Thymus (tissue), 11 donors: Measurements from ENCODE around the gene ESCO1. TPM values are rescaled to one million over a fixed set of nuclear protein-coding genes. Genes with fewer than 3 reads are reported as not detected.
A peak's percentile ranks its signal among the peaks of the same experiment; 100 is the strongest.

ENCODE experiments used
- DNase-seq, 9 donors: peaks; one replicate each; pipeline ENCODE4 v3.0.0-alpha.2; 2013; ENCODE audit warnings: low spot score in 9 of 9, low read depth in 6 of 9, missing footprints in 1 of 9
- H3K27ac ChIP-seq, 2 donors: one replicate each; pipeline ENCODE4 v1.5.1; 2013; ENCODE audit warnings: control low read depth in 1 of 2, low read depth in 1 of 2, low read length in 1 of 2, mild to moderate bottlenecking in 1 of 2, moderate library complexity in 1 of 2
- H3K27me3 ChIP-seq, 2 donors: one replicate each; pipeline ENCODE4 v1.5.1; 2013; ENCODE audit warnings: low read length in 1 of 2; ENCODE audit not compliant: control insufficient read depth in 2 of 2, insufficient read depth in 1 of 2
- H3K36me3 ChIP-seq, 2 donors: one replicate each; pipeline ENCODE4 v1.5.1; 2013; ENCODE audit warnings: low read length in 1 of 2, mild to moderate bottlenecking in 1 of 2, moderate library complexity in 1 of 2; ENCODE audit not compliant: control insufficient read depth in 2 of 2, insufficient read depth in 2 of 2
- H3K4me1 ChIP-seq, 2 donors: one replicate each; pipeline ENCODE4 v1.5.1; 2013; ENCODE audit warnings: low read length in 2 of 2; ENCODE audit not compliant: control insufficient read depth in 2 of 2, insufficient read depth in 2 of 2
- H3K4me3 ChIP-seq, 2 donors: one replicate each; pipeline ENCODE4 v1.5.1; 2013; ENCODE audit warnings: low read length in 2 of 2, control low read depth in 1 of 2, mild to moderate bottlenecking in 1 of 2
- H3K9me3 ChIP-seq, 2 donors: one replicate each; pipeline ENCODE4 v1.5.1; 2013; ENCODE audit warnings: low read length in 1 of 2, mild to moderate bottlenecking in 1 of 2; ENCODE audit not compliant: control insufficient read depth in 2 of 2, insufficient read depth in 1 of 2
- WGBS: extraction: QIAGEN DNeasy Blood & Tissue Kit; methylation state at CpG from one replicate; pipeline ENCODE4 v1.1.7; 2013; 5-methylcytosine and 5-hydroxymethylcytosine counted together
- polyA plus RNA-seq: library from polyadenylated mRNA; stranded (reverse); fragments of 200-250 nt; gene quantifications from one replicate; pipeline ENCODE4 v1.2.3, GENCODE V29; 2013
- total RNA-seq: library from RNA; stranded (reverse); fragments of 120-200 nt; gene quantifications from one replicate; pipeline ENCODE4 v1.2.4, GENCODE V29; 2013
- donor health status: healthy.

ESCO1 gene
- total and polyA plus RNA-seq, 2 donors: 28.5 to 31.0 TPM

DNA sequence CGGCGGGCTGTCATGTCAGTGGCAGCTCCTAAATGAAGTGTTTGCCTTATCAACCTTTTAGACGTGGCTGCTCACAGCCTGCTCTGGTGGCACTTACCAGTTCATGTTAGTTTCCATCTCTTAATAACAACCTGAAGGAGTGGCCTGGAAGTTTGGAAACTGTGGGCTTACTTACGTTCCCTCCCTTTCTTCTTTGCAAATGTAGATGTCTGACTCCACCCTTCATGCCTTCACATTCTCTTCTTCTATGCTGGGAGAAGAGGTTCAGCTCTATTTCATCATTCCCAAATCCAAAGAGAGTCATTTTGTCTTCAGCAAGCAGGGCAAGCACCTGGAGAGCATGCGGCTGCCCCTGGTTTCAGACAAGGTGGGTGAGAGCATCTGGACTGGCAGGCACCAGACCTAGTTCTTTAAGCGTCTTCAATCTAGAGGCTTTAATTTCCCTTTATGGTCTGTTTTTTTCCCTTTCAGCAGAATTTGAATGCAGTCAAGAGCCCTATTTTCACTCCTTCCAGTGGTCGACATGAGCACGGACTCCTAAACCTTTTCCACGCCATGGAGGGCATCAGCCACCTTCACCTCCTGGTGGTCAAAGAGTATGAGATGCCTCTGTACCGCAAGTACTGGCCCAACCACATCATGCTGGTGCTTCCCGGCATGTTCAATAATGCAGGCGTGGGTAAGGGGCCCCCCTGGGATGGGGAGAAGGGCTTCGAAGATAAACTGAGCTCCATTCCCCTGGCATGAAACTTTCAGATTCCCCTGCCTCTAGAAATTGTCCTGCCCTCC is 92.4 kb downstream of the ESCO1 start:
- Histone ChIP-seq H3K4me1 (no peaks in the 10 kb centered on the region), H3K9me3 (no peaks in the 10 kb centered on the region), H3K27me3 (no peaks in the 10 kb centered on the region), H3K36me3 (peaks cover 0 to 2% of the 10 kb centered on the region in 2 donors), H3K4me3 (no peak overlapping the region), H3K27ac (no peak overlapping the region)
- 98% methylated on average over 13 of the region's 13 CpGs for WGBS
- no peak for DNase-seq

DNA sequence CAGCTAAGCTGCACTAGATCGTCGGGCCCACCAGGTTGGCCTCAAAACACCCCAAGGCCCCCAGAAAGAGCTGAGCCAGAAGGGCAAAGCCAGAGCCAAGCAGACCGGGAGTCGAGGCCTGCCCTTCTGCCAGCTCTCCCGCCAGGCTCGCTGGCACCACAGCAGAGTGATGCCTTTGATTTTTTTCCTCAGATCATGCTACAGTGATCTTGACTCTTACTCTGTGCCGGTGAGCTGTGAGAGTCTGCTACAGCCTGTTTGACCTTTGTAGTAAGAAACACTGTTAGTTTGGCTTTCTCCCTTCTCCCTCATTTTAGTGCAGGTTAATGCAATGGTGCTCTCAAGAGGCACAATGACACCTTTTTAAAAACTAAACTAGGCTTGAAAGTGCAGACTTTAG is 97.8 kb downstream of the ESCO1 start:
- DNase-seq: no peak
- 96% methylated on average over 7 of the region's 7 CpGs for WGBS
- H3K4me3 ChIP-seq: no peak overlapping the region
- no peaks in the 10 kb centered on the region for H3K4me1 ChIP-seq
- H3K9me3 ChIP-seq: no peaks in the 10 kb centered on the region
- H3K36me3 ChIP-seq: no peaks in the 10 kb centered on the region
- H3K27me3 ChIP-seq: no peaks in the 10 kb centered on the region
- no peak overlapping the region for H3K27ac ChIP-seq

DNA sequence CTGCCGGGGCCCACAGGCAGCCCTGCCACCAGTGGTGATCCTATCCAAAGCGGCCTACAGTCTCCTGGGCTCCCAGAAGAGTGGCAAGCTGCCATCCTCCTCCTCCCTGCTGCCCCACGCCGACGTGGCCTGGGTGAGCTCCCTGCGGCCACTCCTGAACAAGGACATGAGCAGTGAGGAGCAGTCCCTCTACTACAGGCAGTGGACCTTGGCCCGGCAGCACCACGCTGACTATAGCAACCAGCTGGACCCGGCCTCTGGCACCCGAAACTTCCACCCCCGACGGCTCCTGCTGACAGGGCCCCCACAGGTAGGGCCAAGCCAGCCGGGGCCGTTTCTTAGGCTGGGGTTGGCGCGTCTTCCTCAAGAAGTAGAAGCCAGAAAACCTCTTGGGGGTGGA is 100.5 kb downstream of the ESCO1 start:
- H3K9me3 ChIP-seq: no peaks in the 10 kb centered on the region
- no peaks in the 10 kb centered on the region for H3K4me1 ChIP-seq
- no peak overlapping the region for H3K27ac ChIP-seq
- 94% methylated on average over 16 of the region's 16 CpGs for WGBS
- no peak for DNase-seq
- no peak overlapping the region for H3K4me3 ChIP-seq
- no peaks in the 10 kb centered on the region for H3K36me3 ChIP-seq
- no peaks in the 10 kb centered on the region for H3K27me3 ChIP-seq

DNA sequence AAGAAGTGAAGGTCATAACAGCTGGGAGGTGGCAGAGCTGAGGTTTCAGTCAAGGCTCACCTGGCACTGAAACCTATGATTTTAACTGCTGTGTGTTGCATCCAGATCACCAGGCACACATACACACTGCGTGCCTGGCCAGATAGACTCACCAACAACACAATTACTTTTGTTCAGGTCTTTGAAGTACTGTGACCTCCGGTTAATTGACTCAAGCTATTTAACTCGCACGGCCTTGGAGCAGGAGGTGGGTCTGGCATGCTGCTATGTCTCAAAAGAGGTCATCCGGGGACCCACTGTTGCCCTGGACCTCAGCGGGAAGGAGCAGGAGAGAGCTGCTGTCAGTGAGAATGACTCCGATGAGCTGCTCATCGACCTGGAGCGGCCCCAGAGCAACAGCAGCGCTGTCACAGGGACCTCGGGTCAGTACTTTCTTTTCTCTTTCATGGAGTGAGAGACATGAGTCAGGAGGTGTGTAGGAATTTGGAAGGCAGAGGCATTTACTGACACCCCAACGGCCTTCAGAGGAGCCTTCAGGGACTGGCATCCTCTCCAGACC is 104.1 kb downstream of the ESCO1 start:
- Histone ChIP-seq H3K27me3 (no peaks in the 10 kb centered on the region), H3K4me3 (no peak overlapping the region)
- WGBS: 96% methylated on average over 12 of the region's 12 CpGs

DNA sequence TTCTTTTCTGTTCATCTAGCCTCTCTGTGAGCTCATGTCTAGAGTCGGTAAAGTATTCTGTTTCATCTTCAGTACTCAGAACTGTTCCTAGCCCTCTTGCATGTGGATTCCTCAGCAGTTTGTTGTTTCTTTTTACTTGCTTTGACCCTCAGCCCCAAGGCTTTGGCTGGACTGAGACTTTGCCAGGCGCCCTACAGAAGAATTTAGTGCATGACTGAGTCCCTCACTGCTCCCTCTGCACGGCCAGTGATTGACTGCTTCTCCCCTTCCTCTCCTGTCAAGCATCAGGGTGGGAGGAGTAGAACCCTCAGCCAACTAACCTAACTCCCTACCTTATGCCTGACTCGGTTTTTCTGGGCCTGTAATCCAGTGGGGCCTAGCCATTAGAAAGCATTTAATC is 109.8 kb downstream of the ESCO1 start:
- no peaks in the 10 kb centered on the region for H3K4me1 ChIP-seq
- H3K4me3 ChIP-seq: no peak overlapping the region
- DNase-seq: no peak
- no peaks in the 10 kb centered on the region for H3K27me3 ChIP-seq
- no peaks in the 10 kb centered on the region for H3K36me3 ChIP-seq
- no peaks in the 10 kb centered on the region for H3K9me3 ChIP-seq
- 91% methylated on average over 4 of the region's 4 CpGs for WGBS
- H3K27ac ChIP-seq: no peak overlapping the region

More for the DNA sequence above, 104.1 kb downstream of the ESCO1 start:
- Histone ChIP-seq H3K9me3 (no peaks in the 10 kb centered on the region), H3K36me3 (no peaks in the 10 kb centered on the region), H3K27ac (no peak overlapping the region), H3K4me1 (no peaks in the 10 kb centered on the region)
- DNase-seq: no peak

DNA sequence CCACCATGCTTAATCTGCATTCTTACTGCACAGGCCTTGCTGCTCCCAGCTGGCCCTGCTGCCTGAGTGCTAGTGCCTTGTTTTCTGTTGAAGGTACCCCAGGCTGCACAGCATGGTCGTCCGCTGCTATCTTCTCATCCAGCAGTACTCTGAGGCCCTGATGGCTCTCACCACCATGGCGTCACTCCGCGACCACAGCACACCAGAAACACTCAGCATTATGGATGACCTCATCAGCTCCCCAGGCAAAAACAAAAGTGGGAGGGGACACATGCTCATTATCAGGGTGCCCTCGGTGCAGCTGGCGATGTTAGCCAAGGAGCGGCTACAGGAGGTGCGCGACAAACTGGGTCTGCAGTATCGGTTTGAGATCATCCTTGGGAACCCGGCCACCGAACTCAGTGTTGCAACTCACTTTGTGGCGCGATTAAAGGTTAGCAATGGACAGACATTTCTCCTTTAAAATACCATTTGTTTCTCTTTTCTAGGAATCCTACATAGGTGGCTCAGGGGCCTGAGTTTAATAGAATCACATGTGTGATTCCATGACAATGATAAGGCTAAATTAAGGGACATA is 110.5 kb downstream of the ESCO1 start:
- Histone ChIP-seq H3K27ac (no peak overlapping the region), H3K9me3 (no peaks in the 10 kb centered on the region), H3K36me3 (no peaks in the 10 kb centered on the region), H3K27me3 (no peaks in the 10 kb centered on the region), H3K4me1 (no peaks in the 10 kb centered on the region), H3K4me3 (no peak overlapping the region)
- WGBS: 97% methylated on average over 15 of the region's 15 CpGs
- no peak for DNase-seq

DNA sequence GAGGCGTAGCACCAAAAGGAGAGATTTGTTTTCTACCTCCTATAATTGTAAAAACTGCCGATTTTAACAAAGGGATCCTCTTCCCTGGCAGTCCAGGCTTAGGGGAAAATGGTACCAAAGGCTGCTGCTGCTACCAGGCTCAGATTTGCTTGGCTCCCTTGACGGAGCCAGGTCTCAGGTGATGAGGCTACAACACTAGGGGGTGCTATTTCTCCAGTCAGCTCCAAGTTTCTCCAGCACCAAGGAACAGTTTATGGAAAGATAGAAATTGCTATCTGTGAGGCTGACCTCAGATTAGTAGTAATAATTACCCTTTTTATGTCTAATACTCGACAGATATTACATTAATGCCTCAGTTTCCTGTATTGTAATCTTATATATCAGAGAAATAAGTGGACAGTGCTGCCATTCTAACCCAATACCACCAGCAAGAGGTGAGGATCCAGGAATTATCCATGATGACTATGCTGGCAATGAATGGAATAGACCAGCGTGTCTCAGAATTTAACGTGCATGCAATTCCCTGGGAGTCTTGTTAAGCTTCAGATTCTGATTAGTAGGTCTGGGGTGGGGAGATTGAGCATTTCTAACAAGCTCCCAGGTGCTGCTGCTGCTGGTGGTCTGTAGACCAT is 111.3 kb downstream of the ESCO1 start:
- Histone ChIP-seq H3K4me3 (no peak overlapping the region), H3K27ac (no peak overlapping the region), H3K27me3 (no peaks in the 10 kb centered on the region), H3K36me3 (no peaks in the 10 kb centered on the region), H3K9me3 (no peaks in the 10 kb centered on the region), H3K4me1 (no peaks in the 10 kb centered on the region)
- DNase-seq: peak in 8 of 9 donors; percentile 16 to 58 (median 28)
- WGBS: 61% methylated on average over 6 of the region's 6 CpGs

DNA sequence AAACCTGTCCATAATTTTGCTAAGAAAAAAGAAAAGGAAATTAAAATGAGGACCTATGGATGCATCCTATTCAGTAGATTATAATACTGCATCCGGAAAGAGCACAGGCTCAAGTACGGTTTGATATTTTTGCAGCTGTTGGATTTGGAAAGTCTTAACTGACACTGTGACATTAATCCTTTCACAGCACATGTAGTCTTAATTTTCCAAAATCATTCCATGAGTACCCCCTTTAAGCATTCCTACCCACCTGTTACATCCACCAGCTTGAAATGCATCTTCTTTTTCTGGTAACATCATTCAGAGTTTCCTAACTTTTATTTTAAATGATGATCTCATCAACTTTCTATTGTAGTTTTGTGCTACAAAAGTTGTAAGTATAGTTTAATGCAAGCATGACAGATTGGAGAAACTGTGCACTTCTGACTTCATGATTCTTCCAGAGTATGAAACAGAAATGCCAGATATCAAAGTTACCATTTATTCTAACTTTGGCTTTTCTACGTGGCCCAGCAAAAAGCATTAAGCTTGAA is 113.5 kb downstream of the ESCO1 start:
- H3K36me3 ChIP-seq: no peaks in the 10 kb centered on the region
- 96% methylated on average over 3 of the region's 3 CpGs for WGBS
- H3K9me3 ChIP-seq: no peaks in the 10 kb centered on the region
- no peak for DNase-seq
- no peaks in the 10 kb centered on the region for H3K4me1 ChIP-seq
- no peak overlapping the region for H3K27ac ChIP-seq
- H3K27me3 ChIP-seq: no peaks in the 10 kb centered on the region
- H3K4me3 ChIP-seq: no peak overlapping the region
